ENCODE results near the gene CALN1. TPM values are rescaled to one million over a fixed set of nuclear protein-coding genes. Genes with fewer than 3 reads are reported as not detected.

Gene CALN1
- polyA plus RNA-seq, 4 donors: under 0.01 to 0.07 (median 0.06) TPM; not detected in 1

- H3K4me1 ChIP-seq (ENCODE audit: control insufficient read depth in 3 of 3, insufficient read depth in 2 of 3, low read depth in 1 of 3, low read length in 2 of 3): no peaks in the 10 kb centered on the region
- H3K36me3 ChIP-seq (ENCODE audit: control insufficient read depth in 3 of 3, insufficient read depth in 2 of 3, low read depth in 1 of 3, low read length in 3 of 3): no peaks in the 10 kb centered on the region
- FAIRE-seq (no peak), DNase-seq (no peak)
- no peak overlapping the region for H3K4me3 ChIP-seq (ENCODE audit: low read depth in 1 of 3, low read length in 3 of 3)
- no peaks in the 10 kb centered on the region for H3K27me3 ChIP-seq (ENCODE audit: control insufficient read depth in 3 of 3, insufficient read depth in 3 of 3, low read length in 3 of 3)
- H3K27ac ChIP-seq (ENCODE audit: low read depth in 1 of 3, low read length in 2 of 3): no peak overlapping the region
- H3K9me3 ChIP-seq (ENCODE audit: control insufficient read depth in 2 of 2, insufficient read depth in 1 of 2, low read depth in 1 of 2, low read length in 1 of 2): no peaks in the 10 kb centered on the region
- 92 to 94% (median 93%) methylated on average over 6 of the region's 6 CpGs for WGBS, 3 donors
Measured at GRCh38 chr7:72003236-72003635, 408.9 kb downstream of the CALN1 start.

DNA sequence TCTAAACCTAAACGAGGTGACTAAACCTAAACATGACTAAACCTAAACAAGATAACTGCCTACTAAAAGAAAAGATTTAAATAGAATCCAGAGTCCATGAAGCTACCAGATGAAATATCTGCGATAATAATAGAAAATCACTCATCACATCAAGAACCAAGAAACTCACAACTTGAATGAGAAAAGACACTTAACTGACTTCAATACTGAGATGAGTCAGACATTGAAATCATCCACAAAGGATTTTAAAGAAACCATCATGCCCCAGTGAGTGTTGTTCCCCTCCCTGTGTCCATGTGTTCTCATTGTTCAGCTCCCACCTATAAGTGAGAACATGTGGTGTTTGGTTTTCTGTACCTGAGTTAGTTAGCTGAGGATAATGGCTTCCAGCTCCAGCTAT is 416.0 kb downstream of the CALN1 start:
- no peak overlapping the region for H3K4me3 ChIP-seq (ENCODE audit: low read depth in 1 of 3, low read length in 3 of 3)
- no peaks in the 10 kb centered on the region for H3K36me3 ChIP-seq (ENCODE audit: control insufficient read depth in 3 of 3, insufficient read depth in 2 of 3, low read depth in 1 of 3, low read length in 3 of 3)
- H3K27me3 ChIP-seq (ENCODE audit: control insufficient read depth in 3 of 3, insufficient read depth in 3 of 3, low read length in 3 of 3): no peaks in the 10 kb centered on the region
- DNase-seq (no peak), FAIRE-seq (no peak)
- whole genome bisulfite sequencing, 3 donors: 72 to 84% (median 80%) methylated on average over 2 of the region's 2 CpGs
- peaks cover 0 to 3% of the 10 kb centered on the region in 2 donors for H3K9me3 ChIP-seq (ENCODE audit: control insufficient read depth in 2 of 2, insufficient read depth in 1 of 2, low read depth in 1 of 2, low read length in 1 of 2)
- H3K4me1 ChIP-seq (ENCODE audit: control insufficient read depth in 3 of 3, insufficient read depth in 2 of 3, low read depth in 1 of 3, low read length in 2 of 3): no peaks in the 10 kb centered on the region
- H3K27ac ChIP-seq (ENCODE audit: low read depth in 1 of 3, low read length in 2 of 3): no peak overlapping the region

DNA sequence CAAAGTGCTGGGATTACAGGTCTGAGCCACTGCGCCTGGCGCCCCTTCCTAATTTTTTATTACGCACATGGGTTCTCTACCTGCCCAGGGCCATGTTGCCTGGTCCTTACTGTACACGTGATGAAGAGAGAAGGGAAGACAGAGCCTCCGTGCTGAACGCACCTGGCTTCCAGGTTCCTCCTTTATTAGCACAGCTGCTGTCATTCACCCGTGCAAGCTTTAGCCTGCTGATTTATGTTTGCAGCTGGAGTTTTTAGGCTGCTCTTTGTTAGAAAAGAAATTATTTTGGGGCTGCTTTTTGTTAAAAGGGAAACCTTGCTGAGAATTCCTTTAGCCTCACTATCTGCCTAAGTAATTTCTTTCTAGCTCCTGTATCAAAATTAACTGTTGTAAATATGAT is 417.0 kb downstream of the CALN1 start:
- Histone ChIP-seq H3K4me3 (ENCODE audit: low read depth in 1 of 3, low read length in 3 of 3) (no peak overlapping the region), H3K27ac (ENCODE audit: low read depth in 1 of 3, low read length in 2 of 3) (no peak overlapping the region), H3K9me3 (ENCODE audit: control insufficient read depth in 2 of 2, insufficient read depth in 1 of 2, low read depth in 1 of 2, low read length in 1 of 2) (peaks cover 0 to 3% of the 10 kb centered on the region in 2 donors), H3K36me3 (ENCODE audit: control insufficient read depth in 3 of 3, insufficient read depth in 2 of 3, low read depth in 1 of 3, low read length in 3 of 3) (no peaks in the 10 kb centered on the region), H3K4me1 (ENCODE audit: control insufficient read depth in 3 of 3, insufficient read depth in 2 of 3, low read depth in 1 of 3, low read length in 2 of 3) (no peaks in the 10 kb centered on the region), H3K27me3 (ENCODE audit: control insufficient read depth in 3 of 3, insufficient read depth in 3 of 3, low read length in 3 of 3) (no peaks in the 10 kb centered on the region)
- DNase-seq (no peak), FAIRE-seq (no peak)
- 69 to 83% (median 78%) methylated on average over 7 of the region's 7 CpGs for WGBS, 3 donors

DNA sequence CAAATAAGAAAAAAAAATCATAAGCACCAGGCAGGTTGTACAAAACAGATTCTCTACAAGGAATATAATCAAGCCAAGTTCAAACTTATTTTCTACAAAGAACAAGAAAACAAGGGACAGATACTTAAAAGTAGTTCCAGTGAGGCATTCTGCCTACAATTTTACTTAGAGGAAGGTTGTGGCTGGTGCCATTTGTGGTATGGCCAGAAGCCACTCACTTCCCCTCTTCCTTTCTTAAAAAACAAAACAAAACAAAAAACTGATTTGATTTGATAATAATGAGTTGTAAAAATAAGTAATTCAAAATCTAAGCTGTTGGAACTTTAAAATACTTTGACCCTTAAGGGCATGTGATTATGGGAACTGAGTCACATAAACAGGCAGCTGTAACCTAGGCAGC is 420.6 kb downstream of the CALN1 start:
- FAIRE-seq: no peak
- Histone ChIP-seq H3K27me3 (ENCODE audit: control insufficient read depth in 3 of 3, insufficient read depth in 3 of 3, low read length in 3 of 3) (no peaks in the 10 kb centered on the region), H3K27ac (ENCODE audit: low read depth in 1 of 3, low read length in 2 of 3) (no peak overlapping the region), H3K4me1 (ENCODE audit: control insufficient read depth in 3 of 3, insufficient read depth in 2 of 3, low read depth in 1 of 3, low read length in 2 of 3) (no peaks in the 10 kb centered on the region), H3K4me3 (ENCODE audit: low read depth in 1 of 3, low read length in 3 of 3) (no peak overlapping the region), H3K36me3 (ENCODE audit: control insufficient read depth in 3 of 3, insufficient read depth in 2 of 3, low read depth in 1 of 3, low read length in 3 of 3) (no peaks in the 10 kb centered on the region), H3K9me3 (ENCODE audit: control insufficient read depth in 2 of 2, insufficient read depth in 1 of 2, low read depth in 1 of 2, low read length in 1 of 2) (peaks cover 0 to 3% of the 10 kb centered on the region in 2 donors)
- no peak for DNase-seq

GRCh38 chr7:71990138-71990462 is 422.0 kb downstream of the CALN1 start:
- 77 to 83% (median 81%) methylated on average over 7 of the region's 7 CpGs for WGBS, 3 donors
- no peak for DNase-seq
- no peak overlapping the region for H3K4me3 ChIP-seq (ENCODE audit: low read depth in 1 of 3, low read length in 3 of 3)

DNA sequence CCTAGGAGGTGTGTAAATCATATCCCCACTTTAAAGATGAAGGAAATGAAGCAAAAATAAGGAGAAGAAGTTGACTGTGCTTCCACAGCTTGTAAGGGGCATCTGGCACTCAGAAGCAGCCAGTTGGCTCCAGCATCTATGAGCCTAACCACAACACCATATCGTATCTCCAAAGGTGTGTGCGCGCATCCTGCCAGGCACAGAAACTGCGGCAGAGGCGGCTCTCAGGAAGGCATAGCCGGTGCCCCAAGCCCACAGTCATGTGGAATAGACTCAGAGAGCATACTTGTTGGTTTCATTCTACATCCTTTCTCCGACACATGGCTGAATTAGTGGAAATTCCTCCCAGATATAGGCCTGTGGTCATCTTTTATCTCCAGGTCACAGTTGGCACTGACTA is 423.9 kb downstream of the CALN1 start:
- H3K36me3 ChIP-seq (ENCODE audit: control insufficient read depth in 3 of 3, insufficient read depth in 2 of 3, low read depth in 1 of 3, low read length in 3 of 3): no peaks in the 10 kb centered on the region
- no peaks in the 10 kb centered on the region for H3K4me1 ChIP-seq (ENCODE audit: control insufficient read depth in 3 of 3, insufficient read depth in 2 of 3, low read depth in 1 of 3, low read length in 2 of 3)
- H3K27me3 ChIP-seq (ENCODE audit: control insufficient read depth in 3 of 3, insufficient read depth in 3 of 3, low read length in 3 of 3): no peaks in the 10 kb centered on the region
- H3K4me3 ChIP-seq (ENCODE audit: low read depth in 1 of 3, low read length in 3 of 3): no peak overlapping the region
- 76 to 93% (median 87%) methylated on average over 7 of the region's 7 CpGs for WGBS, 3 donors
- no peak overlapping the region for H3K27ac ChIP-seq (ENCODE audit: low read depth in 1 of 3, low read length in 2 of 3)
- FAIRE-seq: no peak
- DNase-seq: no peak
- H3K9me3 ChIP-seq (ENCODE audit: control insufficient read depth in 2 of 2, insufficient read depth in 1 of 2, low read depth in 1 of 2, low read length in 1 of 2): no peaks in the 10 kb centered on the region

More at GRCh38 chr7:71990138-71990462, 422.0 kb downstream of the CALN1 start:
- H3K4me1 ChIP-seq (ENCODE audit: control insufficient read depth in 3 of 3, insufficient read depth in 2 of 3, low read depth in 1 of 3, low read length in 2 of 3): no peaks in the 10 kb centered on the region
- no peaks in the 10 kb centered on the region for H3K36me3 ChIP-seq (ENCODE audit: control insufficient read depth in 3 of 3, insufficient read depth in 2 of 3, low read depth in 1 of 3, low read length in 3 of 3)
- no peak for FAIRE-seq
- H3K27me3 ChIP-seq (ENCODE audit: control insufficient read depth in 3 of 3, insufficient read depth in 3 of 3, low read length in 3 of 3): no peaks in the 10 kb centered on the region
- no peak overlapping the region for H3K27ac ChIP-seq (ENCODE audit: low read depth in 1 of 3, low read length in 2 of 3)
- no peaks in the 10 kb centered on the region for H3K9me3 ChIP-seq (ENCODE audit: control insufficient read depth in 2 of 2, insufficient read depth in 1 of 2, low read depth in 1 of 2, low read length in 1 of 2)

DNA sequence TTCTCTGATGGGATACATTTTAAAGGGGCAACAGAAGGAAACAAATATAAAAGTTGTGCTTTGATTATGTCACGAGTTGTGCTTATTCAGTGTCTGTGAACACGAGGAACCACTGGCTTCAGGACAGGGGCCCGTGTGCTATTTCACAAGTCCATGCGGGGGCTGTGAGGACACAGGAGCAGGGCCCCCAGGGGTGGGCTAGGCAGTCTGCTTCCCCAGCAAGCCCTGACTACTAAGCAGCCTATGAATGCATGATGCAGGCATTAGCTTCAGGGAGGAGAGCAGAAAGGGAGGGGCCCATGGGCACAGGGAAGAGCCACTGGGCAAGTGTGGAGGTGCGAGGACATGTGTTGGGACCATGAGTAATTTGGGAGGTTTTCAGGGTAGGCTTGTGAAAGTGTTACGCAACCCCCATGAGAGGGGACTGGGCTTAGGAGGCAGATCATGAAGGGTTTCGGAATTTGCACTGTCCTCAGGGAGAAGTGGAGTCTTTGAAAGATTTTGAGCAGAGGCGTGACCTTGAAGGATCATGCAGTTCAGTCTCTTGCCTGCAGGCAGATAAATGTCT is 424.9 kb downstream of the CALN1 start:
- FAIRE-seq: no peak

DNA sequence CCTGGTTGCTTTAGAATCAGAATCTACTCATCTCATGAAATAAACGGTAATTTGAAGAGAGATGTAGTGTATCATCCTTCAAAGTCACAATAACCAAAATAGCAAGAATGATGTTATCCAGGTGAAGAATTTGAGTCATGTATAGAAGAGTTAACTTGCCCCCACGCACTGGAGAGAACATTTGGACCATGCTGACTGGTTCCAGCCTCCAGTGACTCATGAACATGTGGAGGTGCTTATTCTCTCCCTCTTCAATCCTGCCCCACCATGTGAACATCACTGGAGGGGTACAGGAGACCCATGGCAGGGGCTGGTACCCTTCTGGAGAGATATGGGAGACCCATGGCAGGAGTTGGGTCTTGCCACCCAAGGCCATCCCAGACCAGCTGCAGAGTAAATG is 427.8 kb downstream of the CALN1 start:
- FAIRE-seq: no peak
- Histone ChIP-seq H3K4me3 (ENCODE audit: low read depth in 1 of 3, low read length in 3 of 3) (no peak overlapping the region), H3K27me3 (ENCODE audit: control insufficient read depth in 3 of 3, insufficient read depth in 3 of 3, low read length in 3 of 3) (no peaks in the 10 kb centered on the region), H3K9me3 (ENCODE audit: control insufficient read depth in 2 of 2, insufficient read depth in 1 of 2, low read depth in 1 of 2, low read length in 1 of 2) (no peaks in the 10 kb centered on the region), H3K27ac (ENCODE audit: low read depth in 1 of 3, low read length in 2 of 3) (no peak overlapping the region), H3K4me1 (ENCODE audit: control insufficient read depth in 3 of 3, insufficient read depth in 2 of 3, low read depth in 1 of 3, low read length in 2 of 3) (no peaks in the 10 kb centered on the region), H3K36me3 (ENCODE audit: control insufficient read depth in 3 of 3, insufficient read depth in 2 of 3, low read depth in 1 of 3, low read length in 3 of 3) (no peaks in the 10 kb centered on the region)
- DNase-seq: no peak
- 71 to 86% (median 73%) methylated on average over 2 of the region's 2 CpGs for WGBS, 3 donors

More for the DNA sequence above, 424.9 kb downstream of the CALN1 start:
- WGBS, 3 donors: 82 to 85% (median 84%) methylated on average over 8 of the region's 8 CpGs
- Histone ChIP-seq H3K4me1 (ENCODE audit: control insufficient read depth in 3 of 3, insufficient read depth in 2 of 3, low read depth in 1 of 3, low read length in 2 of 3) (no peaks in the 10 kb centered on the region), H3K36me3 (ENCODE audit: control insufficient read depth in 3 of 3, insufficient read depth in 2 of 3, low read depth in 1 of 3, low read length in 3 of 3) (no peaks in the 10 kb centered on the region), H3K27ac (ENCODE audit: low read depth in 1 of 3, low read length in 2 of 3) (no peak overlapping the region), H3K27me3 (ENCODE audit: control insufficient read depth in 3 of 3, insufficient read depth in 3 of 3, low read length in 3 of 3) (no peaks in the 10 kb centered on the region), H3K4me3 (ENCODE audit: low read depth in 1 of 3, low read length in 3 of 3) (no peak overlapping the region), H3K9me3 (ENCODE audit: control insufficient read depth in 2 of 2, insufficient read depth in 1 of 2, low read depth in 1 of 2, low read length in 1 of 2) (no peaks in the 10 kb centered on the region)
- DNase-seq: no peak

- Histone ChIP-seq H3K27ac (ENCODE audit: low read depth in 1 of 3, low read length in 2 of 3) (no peak overlapping the region), H3K4me3 (ENCODE audit: low read depth in 1 of 3, low read length in 3 of 3) (no peak overlapping the region), H3K36me3 (ENCODE audit: control insufficient read depth in 3 of 3, insufficient read depth in 2 of 3, low read depth in 1 of 3, low read length in 3 of 3) (no peaks in the 10 kb centered on the region), H3K4me1 (ENCODE audit: control insufficient read depth in 3 of 3, insufficient read depth in 2 of 3, low read depth in 1 of 3, low read length in 2 of 3) (no peaks in the 10 kb centered on the region), H3K9me3 (ENCODE audit: control insufficient read depth in 2 of 2, insufficient read depth in 1 of 2, low read depth in 1 of 2, low read length in 1 of 2) (no peaks in the 10 kb centered on the region), H3K27me3 (ENCODE audit: control insufficient read depth in 3 of 3, insufficient read depth in 3 of 3, low read length in 3 of 3) (no peaks in the 10 kb centered on the region)
- 44 to 60% (median 46%) methylated on average over 4 of the region's 4 CpGs for WGBS, 3 donors
- DNase-seq (no peak), FAIRE-seq (no peak)
Measured at GRCh38 chr7:71982851-71983250, 429.3 kb downstream of the CALN1 start.
